WTC11 (cell line): Measurements from ENCODE around the gene GATA3.

Source experiments
- JUN ChIP-seq: sonication (generic); formaldehyde crosslinking; IDR thresholded peaks from 2 replicates; pipeline ENCODE4 v1.8.0; 2023; ENCODE audit warnings: mild to moderate bottlenecking, missing genetic modification reagents
- KAT7 ChIP-seq: sonication (generic); formaldehyde crosslinking; IDR thresholded peaks from 2 replicates; pipeline ENCODE4 v1.8.1; 2023; ENCODE audit warnings: missing genetic modification reagents, mild to moderate bottlenecking, borderline replicate concordance
- ZNF263 ChIP-seq: sonication (generic); formaldehyde crosslinking; IDR thresholded peaks from 2 replicates; pipeline ENCODE4 v1.8.1; 2022; ENCODE audit warnings: low read depth, mild to moderate bottlenecking, moderate library complexity, missing genetic modification reagents
- ZNF317 ChIP-seq: sonication (generic); formaldehyde crosslinking; IDR thresholded peaks from 2 replicates; pipeline ENCODE4 v1.8.1; 2023; ENCODE audit warnings: low read depth, mild to moderate bottlenecking, moderate library complexity, missing genetic modification reagents, borderline replicate concordance
- TF ChIP-seq, protein P1 (sequence below): fragments of 200-600 bp; IDR thresholded peaks from 2 replicates; pipeline ENCODE4 v1.8.0; 2022; ENCODE audit warnings: antibody characterized with exemption
- TF ChIP-seq, protein P2 (sequence below): sonication (generic); formaldehyde crosslinking; IDR thresholded peaks from 2 replicates; pipeline ENCODE4 v1.8.0; 2022; ENCODE audit warnings: mild to moderate bottlenecking, missing genetic modification reagents
- TF ChIP-seq, protein P3 (sequence below): sonication (generic); formaldehyde crosslinking; IDR thresholded peaks from 2 replicates; pipeline ENCODE4 v1.8.1; 2022; ENCODE audit warnings: low read depth, missing genetic modification reagents, borderline replicate concordance

DNA sequence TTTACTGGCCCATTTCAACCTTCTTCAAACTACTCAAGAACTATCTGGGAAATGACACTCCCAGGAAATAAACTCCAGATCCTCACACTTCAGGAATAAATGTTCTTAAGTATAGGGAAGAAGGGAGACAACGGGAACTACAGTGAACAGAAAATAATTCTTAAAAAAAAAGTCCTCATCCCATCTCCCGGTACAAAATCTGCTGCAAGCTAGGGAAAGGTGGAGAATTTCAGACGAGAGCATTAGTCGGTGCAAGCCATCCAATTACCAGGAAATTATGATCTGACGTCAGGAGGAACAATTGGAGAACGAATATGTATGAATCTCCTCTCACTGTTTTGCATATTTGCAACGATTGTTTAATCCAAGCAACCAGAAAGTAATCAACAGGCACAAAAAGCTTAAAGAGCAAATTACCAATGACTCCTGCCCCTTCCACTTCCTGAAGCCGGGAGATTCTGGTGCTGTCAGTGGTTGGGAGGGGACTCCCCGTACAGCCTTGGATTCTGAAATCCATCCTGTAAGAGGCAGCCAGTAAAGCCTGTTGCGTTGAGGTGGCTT, 15.1 kb upstream of the GATA3 start:
- TF ChIP-seq, protein P1, sequence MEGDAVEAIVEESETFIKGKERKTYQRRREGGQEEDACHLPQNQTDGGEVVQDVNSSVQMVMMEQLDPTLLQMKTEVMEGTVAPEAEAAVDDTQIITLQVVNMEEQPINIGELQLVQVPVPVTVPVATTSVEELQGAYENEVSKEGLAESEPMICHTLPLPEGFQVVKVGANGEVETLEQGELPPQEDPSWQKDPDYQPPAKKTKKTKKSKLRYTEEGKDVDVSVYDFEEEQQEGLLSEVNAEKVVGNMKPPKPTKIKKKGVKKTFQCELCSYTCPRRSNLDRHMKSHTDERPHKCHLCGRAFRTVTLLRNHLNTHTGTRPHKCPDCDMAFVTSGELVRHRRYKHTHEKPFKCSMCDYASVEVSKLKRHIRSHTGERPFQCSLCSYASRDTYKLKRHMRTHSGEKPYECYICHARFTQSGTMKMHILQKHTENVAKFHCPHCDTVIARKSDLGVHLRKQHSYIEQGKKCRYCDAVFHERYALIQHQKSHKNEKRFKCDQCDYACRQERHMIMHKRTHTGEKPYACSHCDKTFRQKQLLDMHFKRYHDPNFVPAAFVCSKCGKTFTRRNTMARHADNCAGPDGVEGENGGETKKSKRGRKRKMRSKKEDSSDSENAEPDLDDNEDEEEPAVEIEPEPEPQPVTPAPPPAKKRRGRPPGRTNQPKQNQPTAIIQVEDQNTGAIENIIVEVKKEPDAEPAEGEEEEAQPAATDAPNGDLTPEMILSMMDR = no peak
- TF ChIP-seq KAT7 (CRISPR knock-in tag) = no peak
- TF ChIP-seq, protein P2, sequence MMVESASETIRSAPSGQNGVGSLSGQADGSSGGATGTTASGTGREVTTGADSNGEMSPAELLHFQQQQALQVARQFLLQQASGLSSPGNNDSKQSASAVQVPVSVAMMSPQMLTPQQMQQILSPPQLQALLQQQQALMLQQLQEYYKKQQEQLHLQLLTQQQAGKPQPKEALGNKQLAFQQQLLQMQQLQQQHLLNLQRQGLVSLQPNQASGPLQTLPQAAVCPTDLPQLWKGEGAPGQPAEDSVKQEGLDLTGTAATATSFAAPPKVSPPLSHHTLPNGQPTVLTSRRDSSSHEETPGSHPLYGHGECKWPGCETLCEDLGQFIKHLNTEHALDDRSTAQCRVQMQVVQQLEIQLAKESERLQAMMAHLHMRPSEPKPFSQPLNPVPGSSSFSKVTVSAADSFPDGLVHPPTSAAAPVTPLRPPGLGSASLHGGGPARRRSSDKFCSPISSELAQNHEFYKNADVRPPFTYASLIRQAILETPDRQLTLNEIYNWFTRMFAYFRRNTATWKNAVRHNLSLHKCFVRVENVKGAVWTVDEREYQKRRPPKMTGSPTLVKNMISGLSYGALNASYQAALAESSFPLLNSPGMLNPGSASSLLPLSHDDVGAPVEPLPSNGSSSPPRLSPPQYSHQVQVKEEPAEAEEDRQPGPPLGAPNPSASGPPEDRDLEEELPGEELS (CRISPR knock-in tag) = no peak
- no peak for TF ChIP-seq ZNF263
- TF ChIP-seq, protein P3, sequence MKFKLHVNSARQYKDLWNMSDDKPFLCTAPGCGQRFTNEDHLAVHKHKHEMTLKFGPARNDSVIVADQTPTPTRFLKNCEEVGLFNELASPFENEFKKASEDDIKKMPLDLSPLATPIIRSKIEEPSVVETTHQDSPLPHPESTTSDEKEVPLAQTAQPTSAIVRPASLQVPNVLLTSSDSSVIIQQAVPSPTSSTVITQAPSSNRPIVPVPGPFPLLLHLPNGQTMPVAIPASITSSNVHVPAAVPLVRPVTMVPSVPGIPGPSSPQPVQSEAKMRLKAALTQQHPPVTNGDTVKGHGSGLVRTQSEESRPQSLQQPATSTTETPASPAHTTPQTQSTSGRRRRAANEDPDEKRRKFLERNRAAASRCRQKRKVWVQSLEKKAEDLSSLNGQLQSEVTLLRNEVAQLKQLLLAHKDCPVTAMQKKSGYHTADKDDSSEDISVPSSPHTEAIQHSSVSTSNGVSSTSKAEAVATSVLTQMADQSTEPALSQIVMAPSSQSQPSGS (CRISPR knock-in tag) = no peak
- no peak for TF ChIP-seq ZNF317 (CRISPR knock-in tag)
- TF ChIP-seq JUN (CRISPR knock-in tag) = no peak
